GM18951 (cell line): Measurements from ENCODE around the gene MRPL36.
"Not testable (repeated sequence)": the region's sequence is repeated elsewhere in the genome, so short reads cannot be mapped to it uniquely, and the experiment has no call there.

Source experiments
- POLR2A ChIP-seq: IDR thresholded peaks from 4 replicates; pipeline ENCODE4 v1.6.1; 2011; ENCODE audit warnings: mild to moderate bottlenecking; ENCODE audit not compliant: insufficient read length, insufficient read depth; ENCODE audit errors: extremely low read depth
- in situ Hi-C: fragments of 300-500 bp; cut with MboI; formaldehyde crosslinking; loops from one replicate; pipeline ENCODE4 v1.12.0; 2022; ENCODE audit warnings: low sequenced_read_pairs, mixed read lengths, inconsistent platforms; ENCODE audit not compliant: unreplicated experiment

Gene MRPL36

GRCh38 chr5:1827025-1827885, 27.6 kb upstream of the MRPL36 start:
- no peak for TF ChIP-seq POLR2A
- in situ Hi-C loops: no loop called here

- no peak for TF ChIP-seq POLR2A
- in situ Hi-C loops: no loop called here
These were observed 26.8 kb upstream of the MRPL36 start for GRCh38 chr5:1826235-1826980.

GRCh38 chr5:1824903-1825841, 25.5 kb upstream of the MRPL36 start:
- in situ Hi-C loops: no loop called here
- TF ChIP-seq POLR2A: no peak

- no peak for TF ChIP-seq POLR2A
- in situ Hi-C loops: no loop called here
These were observed 24.6 kb upstream of the MRPL36 start for GRCh38 chr5:1824109-1824821.

GRCh38 chr5:1823381-1824034, 23.9 kb upstream of the MRPL36 start:
- TF ChIP-seq POLR2A: no peak
- in situ Hi-C loops: no loop called here

GRCh38 chr5:1821862-1822261, 22.2 kb upstream of the MRPL36 start:
- in situ Hi-C loops: no loop called here
- TF ChIP-seq POLR2A: no peak

GRCh38 chr5:1820926-1821325, 21.3 kb upstream of the MRPL36 start:
- TF ChIP-seq POLR2A: no peak
- in situ Hi-C loops: no loop called here

- TF ChIP-seq POLR2A: no peak
- in situ Hi-C loops: no loop called here
These were observed 20.7 kb upstream of the MRPL36 start for GRCh38 chr5:1820381-1820780.

- no peak for TF ChIP-seq POLR2A
- in situ Hi-C loops: no loop called here
These were observed 19.8 kb upstream of the MRPL36 start for GRCh38 chr5:1819458-1819857.

GRCh38 chr5:1818784-1819183, 19.1 kb upstream of the MRPL36 start:
- in situ Hi-C loops: no loop called here
- no peak for TF ChIP-seq POLR2A

- in situ Hi-C loops: no loop called here
- TF ChIP-seq POLR2A: no peak
These were observed 17.8 kb upstream of the MRPL36 start for GRCh38 chr5:1817261-1818043.

- in situ Hi-C loops: not testable (repeated sequence)
These were observed 17.0 kb upstream of the MRPL36 start for GRCh38 chr5:1816495-1817089.
